Activated naive CD8-positive, alpha-beta T cell treated with anti-CD3 and anti-CD28 coated beads for 36 hours (primary cell): ENCODE results near the gene EFCAB12. TPM values are rescaled to one million over a fixed set of nuclear protein-coding genes. Genes with fewer than 3 reads are reported as not detected.
A peak's percentile ranks its signal among the peaks of the same experiment; 100 is the strongest.

Source experiments
- DNase-seq: peaks from one replicate; pipeline ENCODE4 v3.0.0; 2021
- H3K27ac Mint-ChIP-seq: one replicate; pipeline ENCODE4 v1.8.0; 2022; ENCODE audit warnings: mild to moderate bottlenecking, moderate library complexity, mixed read lengths
- H3K27me3 Mint-ChIP-seq: one replicate; pipeline ENCODE4 v1.8.0; 2022; ENCODE audit warnings: mild to moderate bottlenecking, mixed read lengths
- H3K36me3 Mint-ChIP-seq: one replicate; pipeline ENCODE4 v1.8.0; 2021; ENCODE audit warnings: mild to moderate bottlenecking, mixed read lengths
- H3K4me1 Mint-ChIP-seq: one replicate; pipeline ENCODE4 v1.8.0; 2021; ENCODE audit warnings: mixed read lengths
- H3K4me3 Mint-ChIP-seq: one replicate; pipeline ENCODE4 v1.8.0; 2022; ENCODE audit warnings: mild to moderate bottlenecking, moderate library complexity, mixed read lengths
- H3K9me3 Mint-ChIP-seq: one replicate; pipeline ENCODE4 v1.8.0; 2022; ENCODE audit warnings: mixed read lengths
- total RNA-seq, 2 experiments: library from RNA; stranded (reverse); gene quantifications; one replicate each; pipeline ENCODE4 v1.2.3, GENCODE V29; 2021

Gene EFCAB12
- total RNA-seq, 2 experiments from 2014 or later = 0.24 to 0.39 TPM

GRCh38 chr3:129434140-129434539 is 5.7 kb upstream of the EFCAB12 start:
- H3K9me3 Mint-ChIP-seq = no peaks in the 10 kb centered on the region
- H3K36me3 Mint-ChIP-seq = peaks cover 29% of the 10 kb centered on the region
- no peak for DNase-seq
- H3K27me3 Mint-ChIP-seq = no peaks in the 10 kb centered on the region
- peaks cover 55% of the 10 kb centered on the region for H3K4me1 Mint-ChIP-seq
- H3K27ac Mint-ChIP-seq = no peak overlapping the region
- H3K4me3 Mint-ChIP-seq = no peak overlapping the region

DNA sequence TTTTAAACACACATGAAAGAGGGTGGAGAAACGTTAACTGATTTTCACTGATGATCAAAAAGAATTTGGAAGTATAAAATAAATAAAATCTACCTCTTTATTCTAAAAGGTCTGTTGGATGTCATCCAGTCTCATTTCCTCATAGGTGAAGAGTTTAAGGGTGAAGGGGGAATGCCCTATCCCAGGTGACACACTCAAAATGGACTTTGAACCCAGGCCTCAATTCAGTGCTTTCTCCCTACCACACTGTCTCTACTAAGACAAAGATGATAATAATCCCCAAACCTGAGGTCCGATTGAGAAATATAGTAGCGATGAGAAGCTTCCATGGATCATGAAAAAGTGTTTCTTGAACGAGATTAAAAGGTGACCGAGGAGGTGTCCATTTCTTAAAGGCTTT is 5.1 kb upstream of the EFCAB12 start:
- Mint-ChIP-seq H3K4me1 (peaks cover 60% of the 10 kb centered on the region), H3K27me3 (no peaks in the 10 kb centered on the region), H3K4me3 (no peak overlapping the region), H3K9me3 (no peaks in the 10 kb centered on the region), H3K36me3 (peaks cover 29% of the 10 kb centered on the region), H3K27ac (no peak overlapping the region)
- DNase-seq = no peak

- Mint-ChIP-seq H3K27me3 (peaks cover 5% of the 10 kb centered on the region), H3K9me3 (no peaks in the 10 kb centered on the region), H3K4me1 (peaks cover 60% of the 10 kb centered on the region), H3K27ac (no peak overlapping the region), H3K36me3 (peaks cover 25% of the 10 kb centered on the region), H3K4me3 (no peak overlapping the region)
- no peak for DNase-seq
Observed at GRCh38 chr3:129432671-129433070, 4.2 kb upstream of the EFCAB12 start.

- no peak overlapping the region for H3K27ac Mint-ChIP-seq
- no peak for DNase-seq
- no peak overlapping the region for H3K4me3 Mint-ChIP-seq
- peaks cover 24% of the 10 kb centered on the region for H3K36me3 Mint-ChIP-seq
- peaks cover 57% of the 10 kb centered on the region for H3K4me1 Mint-ChIP-seq
- H3K27me3 Mint-ChIP-seq = peaks cover 5% of the 10 kb centered on the region
- H3K9me3 Mint-ChIP-seq = no peaks in the 10 kb centered on the region
Observed at GRCh38 chr3:129432036-129432435, 3.6 kb upstream of the EFCAB12 start.

- H3K36me3 Mint-ChIP-seq = peaks cover 15% of the 10 kb centered on the region
- H3K4me3 Mint-ChIP-seq = no peak overlapping the region
- no peaks in the 10 kb centered on the region for H3K9me3 Mint-ChIP-seq
- DNase-seq = no peak
- H3K4me1 Mint-ChIP-seq = peaks cover 37% of the 10 kb centered on the region
- H3K27me3 Mint-ChIP-seq = peaks cover 5% of the 10 kb centered on the region
- peak overlapping the region; percentile 7 for H3K27ac Mint-ChIP-seq
Observed at GRCh38 chr3:129429602-129430001, 1.2 kb upstream of the EFCAB12 start.

DNA sequence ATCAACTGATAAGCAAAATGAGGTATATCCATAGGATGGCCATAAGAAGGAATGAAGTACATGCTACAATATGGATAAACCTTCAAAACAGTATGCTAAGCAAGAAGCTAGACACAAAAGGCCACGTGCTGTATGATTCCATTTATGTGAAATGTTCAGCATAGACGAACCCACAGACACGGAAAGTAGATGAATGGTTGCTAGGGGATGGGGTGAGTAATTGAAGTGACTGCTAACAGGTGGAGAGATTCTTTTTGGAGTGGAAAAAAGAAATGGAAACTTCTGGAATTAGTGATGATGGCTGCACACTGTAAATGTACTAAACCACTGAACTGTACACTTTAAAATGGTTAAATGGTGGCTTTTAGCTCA is 630 bp upstream of the EFCAB12 start:
- peak overlapping the region; percentile 7 for H3K27ac Mint-ChIP-seq
- no peaks in the 10 kb centered on the region for H3K9me3 Mint-ChIP-seq
- H3K27me3 Mint-ChIP-seq = peaks cover 5% of the 10 kb centered on the region
- DNase-seq = peak; percentile 22
- no peak overlapping the region for H3K4me3 Mint-ChIP-seq
- H3K4me1 Mint-ChIP-seq = peaks cover 36% of the 10 kb centered on the region
- peaks cover 15% of the 10 kb centered on the region for H3K36me3 Mint-ChIP-seq

DNA sequence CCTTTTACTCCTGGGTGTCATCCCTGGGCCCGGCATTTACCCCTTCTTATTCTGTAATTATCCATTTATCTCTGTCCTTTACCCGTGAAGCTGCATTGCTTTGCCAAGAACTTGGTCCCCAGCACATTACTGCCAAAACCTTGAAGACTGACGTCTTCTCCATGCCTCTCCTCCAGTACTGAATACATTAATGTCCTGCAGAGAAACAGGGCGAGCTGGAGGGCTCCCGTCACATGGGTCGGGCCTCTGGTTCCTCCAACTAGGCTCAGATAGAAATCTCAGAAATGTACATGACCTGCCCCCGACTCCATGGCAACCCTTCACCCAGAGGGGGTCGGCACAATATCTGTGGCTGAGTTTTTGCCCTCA is 445 bp downstream of the EFCAB12 start:
- no peak for DNase-seq
- peaks cover 5% of the 10 kb centered on the region for H3K27me3 Mint-ChIP-seq
- H3K36me3 Mint-ChIP-seq = peaks cover 15% of the 10 kb centered on the region
- H3K9me3 Mint-ChIP-seq = no peaks in the 10 kb centered on the region
- H3K27ac Mint-ChIP-seq = no peak overlapping the region
- H3K4me1 Mint-ChIP-seq = peaks cover 37% of the 10 kb centered on the region
- peak overlapping the region; percentile 73 for H3K4me3 Mint-ChIP-seq

- Mint-ChIP-seq H3K4me1 (peaks cover 32% of the 10 kb centered on the region), H3K9me3 (no peaks in the 10 kb centered on the region), H3K36me3 (peaks cover 11% of the 10 kb centered on the region), H3K4me3 (no peak overlapping the region), H3K27me3 (peaks cover 5% of the 10 kb centered on the region), H3K27ac (no peak overlapping the region)
- DNase-seq = no peak
Observed at GRCh38 chr3:129425619-129426018, 2.8 kb downstream of the EFCAB12 start.

DNA sequence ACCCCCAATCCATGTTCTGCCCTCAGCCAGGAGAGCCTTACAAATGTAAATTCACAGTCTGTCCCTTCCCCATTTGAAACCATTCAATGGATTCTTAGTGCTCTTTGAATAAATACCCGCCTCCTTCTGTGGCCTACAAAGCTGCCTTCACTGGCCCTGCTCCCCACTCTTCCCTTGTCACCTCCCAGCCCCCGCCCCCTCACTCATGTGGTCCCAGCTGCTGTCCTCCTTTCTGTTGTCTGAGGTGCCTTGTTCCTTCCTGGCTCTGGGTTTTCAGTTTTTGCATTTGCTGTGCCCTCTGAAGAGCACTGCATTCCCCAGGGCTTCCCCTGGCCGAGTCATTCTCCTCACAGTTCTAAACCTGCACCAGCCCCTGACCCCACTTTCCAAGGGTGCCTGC is 3.2 kb downstream of the EFCAB12 start:
- DNase-seq = no peak
- Mint-ChIP-seq H3K27me3 (peaks cover 5% of the 10 kb centered on the region), H3K4me1 (peaks cover 32% of the 10 kb centered on the region), H3K36me3 (peaks cover 9% of the 10 kb centered on the region), H3K9me3 (no peaks in the 10 kb centered on the region), H3K27ac (no peak overlapping the region), H3K4me3 (no peak overlapping the region)

DNA sequence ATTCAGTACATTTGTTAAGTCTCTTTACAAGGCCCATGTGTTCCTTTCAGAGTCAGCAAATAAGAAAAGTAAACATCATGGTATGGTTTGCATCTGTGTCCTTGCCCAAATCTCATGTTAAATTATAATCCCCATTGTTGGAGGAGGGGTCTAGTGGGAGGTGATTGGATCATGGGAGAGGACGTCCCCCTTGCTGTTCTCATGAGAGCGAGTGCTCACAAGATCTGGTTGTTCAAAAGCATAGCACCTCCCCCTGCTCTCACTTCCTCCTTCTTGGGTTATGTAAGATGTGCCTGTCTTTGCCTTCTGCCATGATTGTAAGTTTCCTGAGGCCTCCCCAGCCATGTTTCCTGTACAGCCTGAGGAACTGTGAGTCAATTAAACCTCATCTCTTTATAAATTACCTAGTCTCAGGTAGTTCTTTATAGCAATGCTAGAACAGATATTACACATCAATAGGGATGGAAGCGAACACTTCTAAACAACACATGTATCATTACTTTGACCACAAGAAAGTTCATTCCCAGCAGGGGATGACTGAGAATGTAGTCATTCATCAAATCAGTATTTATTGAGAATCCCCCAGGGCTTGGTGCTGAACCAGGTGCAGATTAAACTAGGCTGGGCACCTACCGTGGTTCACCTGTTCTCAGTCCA is 4.1 kb downstream of the EFCAB12 start:
- Mint-ChIP-seq H3K27ac (no peak overlapping the region), H3K27me3 (peaks cover 5% of the 10 kb centered on the region), H3K9me3 (no peaks in the 10 kb centered on the region), H3K36me3 (peaks cover 3% of the 10 kb centered on the region), H3K4me1 (peaks cover 25% of the 10 kb centered on the region), H3K4me3 (no peak overlapping the region)
- no peak for DNase-seq

DNA sequence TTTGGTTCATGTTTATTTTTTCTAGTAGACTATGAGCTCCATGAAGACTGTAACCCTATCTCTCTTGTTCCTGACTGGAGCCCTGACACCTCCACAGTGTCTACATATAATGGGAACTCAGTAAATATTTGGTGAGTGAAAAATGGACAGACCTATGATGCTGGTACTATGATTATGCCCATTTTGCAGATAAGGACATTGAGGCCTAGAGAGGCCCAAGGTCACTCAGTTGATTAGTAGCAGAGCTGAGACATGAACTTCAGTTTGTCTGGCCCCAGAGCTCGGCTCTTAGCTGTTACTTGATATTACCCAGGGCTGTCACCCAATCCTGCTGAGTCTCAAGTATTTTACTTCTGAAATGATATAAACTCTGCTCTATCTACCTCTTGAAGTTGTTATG is 5.5 kb downstream of the EFCAB12 start:
- peaks cover 2% of the 10 kb centered on the region for H3K36me3 Mint-ChIP-seq
- no peak overlapping the region for H3K27ac Mint-ChIP-seq
- peaks cover 12% of the 10 kb centered on the region for H3K4me1 Mint-ChIP-seq
- peaks cover 1% of the 10 kb centered on the region for H3K27me3 Mint-ChIP-seq
- no peak overlapping the region for H3K4me3 Mint-ChIP-seq
- DNase-seq = no peak
- H3K9me3 Mint-ChIP-seq = no peaks in the 10 kb centered on the region

- DNase-seq = no peak
- no peaks in the 10 kb centered on the region for H3K36me3 Mint-ChIP-seq
- H3K27me3 Mint-ChIP-seq = no peaks in the 10 kb centered on the region
- no peaks in the 10 kb centered on the region for H3K9me3 Mint-ChIP-seq
- H3K4me1 Mint-ChIP-seq = peaks cover 9% of the 10 kb centered on the region
- no peak overlapping the region for H3K4me3 Mint-ChIP-seq
- no peak overlapping the region for H3K27ac Mint-ChIP-seq
Observed at GRCh38 chr3:129421988-129422745, 6.3 kb downstream of the EFCAB12 start.

DNA sequence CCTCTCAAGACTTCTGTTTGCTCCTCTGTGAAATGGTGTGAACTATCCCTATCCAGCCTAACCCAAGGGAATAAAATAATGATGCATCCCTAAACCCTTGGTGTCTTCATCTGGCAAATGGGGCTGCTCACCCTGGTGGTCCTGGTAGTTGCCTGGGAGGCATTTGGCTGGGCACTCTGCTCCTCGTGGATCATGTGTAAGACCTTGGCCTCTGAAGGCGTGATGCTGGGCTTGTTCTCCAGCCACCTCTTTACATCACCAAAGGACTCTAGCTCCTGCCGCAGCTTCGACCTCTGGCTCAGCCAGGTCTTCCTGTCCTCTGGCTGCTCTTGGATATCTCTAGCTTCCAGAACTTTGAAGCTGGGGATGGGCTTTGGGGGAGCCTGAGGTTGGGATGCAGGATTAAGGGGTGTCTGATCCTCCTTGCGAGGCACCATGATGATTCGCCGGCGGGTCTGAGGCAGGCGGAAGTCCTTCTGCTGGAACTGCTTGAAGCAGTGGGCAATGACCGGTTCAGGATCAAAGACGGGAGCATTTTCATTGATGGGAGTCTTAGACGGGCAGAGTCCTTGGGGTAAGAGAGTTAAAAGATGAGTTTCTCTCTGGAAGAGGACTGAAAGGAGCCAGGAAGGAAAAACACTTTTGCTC is 7.1 kb downstream of the EFCAB12 start:
- H3K36me3 Mint-ChIP-seq = no peaks in the 10 kb centered on the region
- no peak overlapping the region for H3K27ac Mint-ChIP-seq
- H3K4me3 Mint-ChIP-seq = no peak overlapping the region
- no peaks in the 10 kb centered on the region for H3K27me3 Mint-ChIP-seq
- peaks cover 9% of the 10 kb centered on the region for H3K4me1 Mint-ChIP-seq
- no peak for DNase-seq
- H3K9me3 Mint-ChIP-seq = no peaks in the 10 kb centered on the region

DNA sequence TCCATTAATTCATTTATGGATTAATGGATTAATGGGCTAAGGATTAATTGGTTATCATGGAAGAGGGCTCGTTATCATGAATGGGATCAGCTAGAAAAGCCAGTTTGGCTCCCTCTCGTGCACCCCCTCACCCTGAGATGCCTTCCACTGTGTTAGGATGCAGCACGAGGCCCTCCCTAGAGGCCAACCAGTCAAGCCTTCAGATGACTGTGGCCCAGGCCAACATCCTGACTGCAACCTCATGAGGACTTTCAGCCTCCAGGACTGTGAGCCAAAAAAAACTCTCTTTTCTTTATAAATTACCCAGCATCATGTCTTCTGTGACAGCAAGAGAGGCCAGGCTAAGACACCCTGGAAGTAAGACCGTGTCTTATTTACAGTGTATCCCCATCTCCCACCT is 9.0 kb downstream of the EFCAB12 start:
- Mint-ChIP-seq H3K36me3 (no peaks in the 10 kb centered on the region), H3K27ac (no peak overlapping the region), H3K4me3 (no peak overlapping the region), H3K9me3 (no peaks in the 10 kb centered on the region), H3K4me1 (peaks cover 5% of the 10 kb centered on the region), H3K27me3 (no peaks in the 10 kb centered on the region)
- DNase-seq = no peak

DNA sequence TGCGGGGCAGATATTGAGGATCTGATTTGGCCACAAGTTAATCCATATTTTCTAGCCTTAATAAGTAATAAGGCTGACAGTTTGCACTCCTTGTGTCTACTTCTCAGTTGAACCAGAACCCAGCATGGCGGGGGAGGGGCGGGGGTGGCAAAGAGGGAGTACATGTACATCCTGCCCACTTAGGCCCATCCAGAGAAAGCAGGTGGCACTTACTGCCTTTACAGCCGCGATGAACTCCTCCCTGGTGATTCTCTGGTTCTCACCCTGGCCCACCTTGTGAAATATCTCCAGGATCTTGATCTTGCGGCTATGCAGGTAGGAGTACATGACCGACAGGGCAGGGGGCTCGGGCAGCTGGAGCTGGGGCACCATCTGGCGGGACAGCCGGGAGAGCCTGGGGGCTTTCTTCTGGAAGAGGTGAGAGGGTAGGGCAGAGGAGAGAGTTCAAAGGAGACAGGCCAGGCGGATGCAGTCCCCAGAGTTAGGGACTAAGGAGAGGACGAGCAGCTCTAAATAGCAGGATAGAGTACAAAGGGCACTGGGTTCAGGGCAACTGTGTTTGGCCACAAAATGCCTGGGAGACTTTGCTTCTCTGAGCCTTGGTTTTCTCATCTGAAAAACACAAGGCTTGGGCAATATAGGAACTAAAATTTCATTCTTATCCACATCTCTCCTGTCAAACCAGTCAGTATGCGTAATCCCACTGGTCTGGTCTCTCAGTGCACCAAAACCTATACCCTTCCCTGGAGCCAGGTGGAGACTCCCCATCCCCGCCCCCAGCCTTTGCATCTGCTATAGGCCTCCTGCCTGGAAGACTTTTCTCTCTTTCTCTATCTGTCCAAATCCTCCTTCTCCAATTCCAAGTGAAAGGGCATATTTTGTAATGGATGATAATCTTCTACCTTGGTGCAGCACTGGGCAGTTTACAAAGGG is 10.1 kb downstream of the EFCAB12 start:
- Mint-ChIP-seq H3K4me1 (no peaks in the 10 kb centered on the region), H3K9me3 (no peaks in the 10 kb centered on the region), H3K4me3 (no peak overlapping the region), H3K27me3 (no peaks in the 10 kb centered on the region), H3K36me3 (no peaks in the 10 kb centered on the region), H3K27ac (no peak overlapping the region)
- DNase-seq = no peak
